Measurements from ENCODE around the gene PKP1. TPM values are rescaled to one million over a fixed set of nuclear protein-coding genes. Genes with fewer than 3 reads are reported as not detected.

PKP1 gene
- total RNA-seq, 1 donor from 2014 or later, result not detected

DNA sequence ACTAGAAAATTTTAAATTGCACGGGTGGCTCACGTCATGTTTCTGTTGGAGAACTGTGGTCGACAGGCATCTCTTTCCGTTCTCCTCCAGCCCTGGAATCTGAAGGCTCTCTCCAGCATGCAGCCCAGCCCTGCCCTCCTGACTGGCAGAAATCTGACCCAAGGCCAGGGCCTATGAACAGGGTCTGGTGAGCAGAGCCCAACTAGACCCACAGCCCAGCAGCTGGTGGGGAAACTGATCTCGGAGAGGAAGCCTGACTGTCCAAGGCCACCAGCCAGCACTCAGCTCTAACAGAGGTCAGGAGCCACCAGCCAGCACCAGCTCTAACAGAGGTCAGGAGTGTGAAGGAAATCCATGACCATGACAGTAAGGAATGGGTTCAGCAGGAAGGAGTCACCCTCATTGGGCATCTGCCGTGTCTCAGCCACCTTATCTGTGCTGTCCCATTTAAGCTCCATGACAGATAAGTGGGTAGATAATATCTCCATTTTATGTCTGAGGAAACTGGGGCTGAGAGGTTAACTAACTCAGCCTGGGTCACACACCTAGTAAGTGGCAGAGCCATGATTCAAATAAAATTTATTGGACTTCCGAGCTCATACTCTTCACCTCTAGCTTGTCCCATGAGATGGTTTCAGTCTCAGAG is 20.2 kb upstream of the PKP1 start:
- H3K36me3 Mint-ChIP-seq (ENCODE audit: insufficient read depth), result no peaks in the 10 kb centered on the region
- no peak for DNase-seq (ENCODE audit: low spot score, unreplicated experiment)
- TF ChIP-seq, protein P1, sequence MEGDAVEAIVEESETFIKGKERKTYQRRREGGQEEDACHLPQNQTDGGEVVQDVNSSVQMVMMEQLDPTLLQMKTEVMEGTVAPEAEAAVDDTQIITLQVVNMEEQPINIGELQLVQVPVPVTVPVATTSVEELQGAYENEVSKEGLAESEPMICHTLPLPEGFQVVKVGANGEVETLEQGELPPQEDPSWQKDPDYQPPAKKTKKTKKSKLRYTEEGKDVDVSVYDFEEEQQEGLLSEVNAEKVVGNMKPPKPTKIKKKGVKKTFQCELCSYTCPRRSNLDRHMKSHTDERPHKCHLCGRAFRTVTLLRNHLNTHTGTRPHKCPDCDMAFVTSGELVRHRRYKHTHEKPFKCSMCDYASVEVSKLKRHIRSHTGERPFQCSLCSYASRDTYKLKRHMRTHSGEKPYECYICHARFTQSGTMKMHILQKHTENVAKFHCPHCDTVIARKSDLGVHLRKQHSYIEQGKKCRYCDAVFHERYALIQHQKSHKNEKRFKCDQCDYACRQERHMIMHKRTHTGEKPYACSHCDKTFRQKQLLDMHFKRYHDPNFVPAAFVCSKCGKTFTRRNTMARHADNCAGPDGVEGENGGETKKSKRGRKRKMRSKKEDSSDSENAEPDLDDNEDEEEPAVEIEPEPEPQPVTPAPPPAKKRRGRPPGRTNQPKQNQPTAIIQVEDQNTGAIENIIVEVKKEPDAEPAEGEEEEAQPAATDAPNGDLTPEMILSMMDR (IDR thresholded peaks at IDR 0.05; ENCODE audit: unreplicated experiment), result no peak
- H3K27ac Mint-ChIP-seq, result no peak overlapping the region
- H3K27me3 Mint-ChIP-seq, result peaks cover 50% of the 10 kb centered on the region
- H3K9me3 Mint-ChIP-seq (ENCODE audit: low read depth), result no peaks in the 10 kb centered on the region
- no peak overlapping the region for H3K4me3 Mint-ChIP-seq (ENCODE audit: low read depth)
- peaks cover 2% of the 10 kb centered on the region for H3K4me1 Mint-ChIP-seq (ENCODE audit: low read depth)

GRCh38 chr1:201264072-201264471 is 19.2 kb upstream of the PKP1 start:
- Mint-ChIP-seq H3K36me3 (ENCODE audit: insufficient read depth) (no peaks in the 10 kb centered on the region), H3K27ac (no peak overlapping the region), H3K4me1 (ENCODE audit: low read depth) (peaks cover 2% of the 10 kb centered on the region), H3K4me3 (ENCODE audit: low read depth) (no peak overlapping the region), H3K9me3 (ENCODE audit: low read depth) (no peaks in the 10 kb centered on the region), H3K27me3 (peaks cover 54% of the 10 kb centered on the region)
- DNase-seq (ENCODE audit: low spot score, unreplicated experiment), result no peak
- TF ChIP-seq, protein P1 (IDR thresholded peaks at IDR 0.05; ENCODE audit: unreplicated experiment), result no peak

DNA sequence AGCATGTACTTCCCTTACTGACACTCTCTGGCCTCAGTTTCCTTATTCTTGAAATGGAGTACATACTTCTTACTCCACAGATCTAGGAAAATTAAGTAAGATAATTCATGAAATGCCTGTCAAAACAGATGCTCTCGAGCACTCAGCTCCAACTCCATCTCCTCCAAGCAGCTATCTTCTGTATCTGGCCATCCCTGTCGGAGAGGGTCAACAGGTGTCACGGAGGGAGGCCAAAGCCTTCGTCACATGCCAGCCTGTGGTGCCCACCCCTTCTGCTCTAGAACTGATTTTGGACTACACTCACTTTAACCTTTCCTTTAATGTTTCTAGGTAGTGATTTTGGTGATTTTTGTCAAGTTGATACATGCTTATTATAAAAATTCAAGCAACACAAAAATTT is 18.8 kb upstream of the PKP1 start:
- H3K9me3 Mint-ChIP-seq (ENCODE audit: low read depth), result no peaks in the 10 kb centered on the region
- peaks cover 59% of the 10 kb centered on the region for H3K27me3 Mint-ChIP-seq
- no peaks in the 10 kb centered on the region for H3K36me3 Mint-ChIP-seq (ENCODE audit: insufficient read depth)
- no peak overlapping the region for H3K4me3 Mint-ChIP-seq (ENCODE audit: low read depth)
- H3K4me1 Mint-ChIP-seq (ENCODE audit: low read depth), result peaks cover 2% of the 10 kb centered on the region
- H3K27ac Mint-ChIP-seq, result no peak overlapping the region
- TF ChIP-seq, protein P1 (IDR thresholded peaks at IDR 0.05; ENCODE audit: unreplicated experiment), result no peak
- no peak for DNase-seq (ENCODE audit: low spot score, unreplicated experiment)

DNA sequence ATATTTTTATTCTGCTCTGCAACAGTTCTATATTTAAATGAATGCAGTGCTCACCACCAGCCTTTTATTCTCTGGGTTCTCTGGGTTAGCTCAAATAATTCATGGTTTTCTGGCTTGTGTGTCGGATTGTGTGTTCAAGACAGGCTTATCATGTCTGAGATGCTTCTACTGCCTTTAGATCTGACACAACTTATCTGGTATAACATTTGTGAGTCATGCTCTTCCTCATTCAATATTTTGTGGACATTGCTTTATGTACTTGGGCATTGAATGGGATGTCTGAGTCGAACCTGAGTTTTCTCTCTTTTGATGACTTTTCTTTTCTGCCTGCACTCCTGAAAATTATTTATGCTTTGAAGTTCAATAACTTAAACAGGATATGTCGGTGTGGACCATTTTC is 17.6 kb upstream of the PKP1 start:
- Mint-ChIP-seq H3K27me3 (peaks cover 60% of the 10 kb centered on the region), H3K36me3 (ENCODE audit: insufficient read depth) (no peaks in the 10 kb centered on the region), H3K4me1 (ENCODE audit: low read depth) (no peaks in the 10 kb centered on the region), H3K4me3 (ENCODE audit: low read depth) (no peak overlapping the region), H3K27ac (no peak overlapping the region), H3K9me3 (ENCODE audit: low read depth) (no peaks in the 10 kb centered on the region)
- DNase-seq (ENCODE audit: low spot score, unreplicated experiment), result no peak
- TF ChIP-seq, protein P1 (IDR thresholded peaks at IDR 0.05; ENCODE audit: unreplicated experiment), result no peak

DNA sequence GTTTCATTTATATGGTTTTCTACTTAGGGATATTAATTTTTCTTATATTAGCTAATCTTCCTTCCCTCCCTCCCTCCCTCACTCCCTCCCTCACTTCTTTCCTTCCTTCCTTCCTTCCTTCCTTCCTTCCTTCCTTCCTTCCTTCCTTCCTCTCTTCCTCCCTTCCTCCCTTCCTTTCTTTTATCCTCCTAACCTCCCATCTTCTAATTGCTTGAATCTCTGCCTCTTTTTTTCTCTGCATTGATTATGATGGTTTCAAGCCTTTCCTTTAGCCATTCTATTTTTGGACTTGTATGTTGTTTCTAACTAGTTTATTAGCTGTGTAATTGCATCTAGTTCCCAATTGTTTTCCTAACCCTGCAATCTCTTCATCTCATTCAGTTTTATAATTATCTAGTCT is 17.0 kb upstream of the PKP1 start:
- no peak for DNase-seq (ENCODE audit: low spot score, unreplicated experiment)
- Mint-ChIP-seq H3K9me3 (ENCODE audit: low read depth) (no peaks in the 10 kb centered on the region), H3K36me3 (ENCODE audit: insufficient read depth) (no peaks in the 10 kb centered on the region), H3K27me3 (peaks cover 57% of the 10 kb centered on the region), H3K27ac (no peak overlapping the region), H3K4me1 (ENCODE audit: low read depth) (no peaks in the 10 kb centered on the region), H3K4me3 (ENCODE audit: low read depth) (no peak overlapping the region)
- TF ChIP-seq, protein P1 (IDR thresholded peaks at IDR 0.05; ENCODE audit: unreplicated experiment), result no peak

Data from progenitor cell of endocrine pancreas (in vitro differentiated cells).